Measurements from ENCODE around the gene EXOC3.
A peak's percentile ranks its signal among the peaks of the same experiment; 100 is the strongest.
"Not testable (repeated sequence)": the region's sequence is repeated elsewhere in the genome, so short reads cannot be mapped to it uniquely, and the experiment has no call there.

Gene EXOC3

GRCh38 chr5:442335-443238, at the start of gene EXOC3:
Gene EXOC3, plus strand, starts transcription at chr5:443176. Its CDS starts 3,030 bp downstream, at chr5:446206.
- peak; percentile 71 for DNase-seq (ENCODE audit: low spot score)

DNA sequence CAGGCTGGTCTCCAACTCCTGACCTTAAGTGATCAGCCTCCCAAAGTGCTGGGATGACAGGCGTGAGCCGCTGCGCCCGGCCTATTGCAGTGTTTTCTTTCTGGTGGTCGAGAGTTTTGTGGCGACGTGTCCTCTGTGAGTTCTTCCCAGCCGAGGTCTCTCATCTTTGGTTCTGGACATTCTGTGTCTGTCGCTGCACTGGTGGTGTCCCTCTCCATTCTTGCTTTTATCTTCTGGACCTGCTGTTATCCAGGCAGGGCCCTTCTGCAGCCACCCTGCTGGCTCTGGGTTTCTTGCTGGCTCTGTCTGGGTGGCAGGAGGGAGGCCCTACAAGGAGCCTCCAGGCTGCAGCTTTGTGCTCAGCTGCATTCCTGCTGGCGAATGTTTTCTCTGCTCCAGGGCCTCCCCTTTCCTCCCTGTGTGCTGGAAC, 49.1 kb upstream of the EXOC3 start:
- DNase-seq (ENCODE audit: low spot score): no peak

DNA sequence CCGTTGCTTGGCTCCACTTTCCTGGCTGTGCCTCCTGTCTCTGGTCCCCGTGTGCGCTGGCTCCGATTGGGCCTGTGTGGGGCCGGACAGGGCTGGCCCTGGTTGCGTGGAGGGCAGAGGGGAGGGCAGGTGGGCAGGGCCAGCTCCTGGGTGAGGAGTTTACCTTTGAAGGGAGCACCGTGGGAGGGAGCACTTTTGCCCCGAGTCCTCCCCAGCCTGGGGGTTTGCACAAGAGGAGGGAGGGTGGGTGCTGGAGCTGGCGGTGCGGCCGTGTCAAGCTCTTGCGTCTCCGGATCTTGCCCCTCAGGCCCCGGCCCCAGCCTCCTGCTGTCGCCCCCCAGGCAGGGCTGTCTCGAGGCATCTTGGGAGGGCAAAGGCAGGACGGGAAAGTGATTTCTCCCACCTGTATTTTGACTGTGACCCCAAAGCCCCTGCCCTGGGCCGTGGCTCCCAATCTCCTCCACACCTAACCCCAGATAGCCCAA, 48.3 kb upstream of the EXOC3 start:
- no peak for DNase-seq (ENCODE audit: low spot score)

- DNase-seq (ENCODE audit: low spot score): no peak
Observed at GRCh38 chr5:395156-395920, 47.6 kb upstream of the EXOC3 start.

DNA sequence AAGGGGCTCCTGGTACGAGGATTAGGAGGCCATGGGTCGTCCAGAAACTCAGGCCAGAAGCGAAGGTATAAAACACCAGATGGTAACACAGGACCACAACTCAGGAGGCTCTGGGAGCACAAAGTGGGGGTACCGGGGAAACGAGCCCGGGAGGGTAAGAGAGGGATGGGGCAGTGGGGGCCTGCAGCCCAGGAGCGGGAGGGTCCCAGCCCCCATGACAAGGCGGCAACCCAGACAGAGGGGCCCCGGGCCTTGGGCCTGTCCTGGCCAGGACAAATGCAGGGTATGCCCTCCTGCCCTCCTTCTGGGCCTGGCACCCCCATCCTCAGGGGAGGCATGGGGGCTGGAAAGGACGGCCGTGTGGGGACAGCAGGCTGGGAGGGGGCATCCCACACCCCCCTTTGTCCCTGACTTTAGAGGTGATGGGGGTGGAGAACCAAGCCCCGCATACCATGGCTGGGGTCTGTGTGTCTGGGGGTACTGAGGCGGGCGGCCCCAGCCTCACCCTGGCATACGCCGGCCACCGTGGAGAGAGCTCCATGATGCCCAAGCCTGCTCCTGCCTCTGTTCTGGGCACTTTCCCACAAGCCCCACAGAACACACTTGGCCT, 47.0 kb upstream of the EXOC3 start:
- no peak for DNase-seq (ENCODE audit: low spot score)

GRCh38 chr5:396531-396961, 46.4 kb upstream of the EXOC3 start:
- DNase-seq (ENCODE audit: low spot score): no peak

- DNase-seq (ENCODE audit: low spot score): not testable (repeated sequence)
Observed at GRCh38 chr5:398141-398474, 44.9 kb upstream of the EXOC3 start.

GRCh38 chr5:398475-399295, 44.3 kb upstream of the EXOC3 start:
- no peak for DNase-seq (ENCODE audit: low spot score)

DNA sequence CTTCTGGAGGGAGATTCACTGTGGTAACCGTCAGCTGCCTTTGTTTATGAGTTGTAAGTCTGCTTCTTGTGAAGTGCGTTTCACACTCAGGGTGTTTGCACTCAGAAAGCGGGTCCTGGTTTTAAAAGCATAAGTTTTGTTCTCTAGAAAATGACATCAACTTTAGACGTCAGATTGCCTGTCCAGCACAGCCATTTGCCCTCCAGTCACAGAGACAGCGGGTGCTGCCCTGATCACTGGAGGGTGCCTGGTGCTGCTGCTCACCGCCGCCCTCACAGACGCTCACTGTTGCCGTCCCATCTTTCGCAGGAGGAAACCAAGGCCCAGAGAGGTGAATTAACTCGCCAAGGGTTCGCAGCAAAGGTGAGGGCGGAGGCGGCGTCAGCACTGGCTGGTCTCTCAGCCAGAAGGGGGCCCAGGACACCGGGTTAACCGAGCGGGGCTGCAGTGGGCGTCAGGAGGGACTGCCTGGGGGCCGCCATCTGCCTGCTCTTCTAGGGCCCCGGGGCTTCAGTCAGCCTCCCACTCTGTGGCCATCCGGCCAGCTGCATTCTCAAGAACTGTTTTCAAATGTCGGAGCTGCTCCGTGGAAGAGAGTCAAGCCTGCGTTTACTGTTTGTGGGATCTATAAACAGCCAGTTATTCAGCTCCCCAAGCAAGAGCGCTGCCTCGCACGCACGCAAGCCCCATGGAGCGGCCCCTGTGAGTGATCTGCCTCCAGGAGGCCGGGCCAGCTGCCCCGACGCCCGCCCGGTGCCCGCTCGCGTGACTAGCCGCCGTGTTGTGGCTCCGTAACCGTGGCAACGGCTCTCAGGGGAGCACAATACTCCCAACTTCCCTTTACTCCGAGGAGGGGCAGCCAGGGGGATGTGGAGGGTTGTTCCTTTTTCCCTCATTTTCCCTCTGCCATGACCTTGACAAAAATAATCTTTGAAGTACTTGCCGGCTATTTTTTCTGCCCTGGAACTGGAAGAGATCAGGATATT, 43.4 kb upstream of the EXOC3 start:
- DNase-seq (ENCODE audit: low spot score): peak; percentile 26

DNA sequence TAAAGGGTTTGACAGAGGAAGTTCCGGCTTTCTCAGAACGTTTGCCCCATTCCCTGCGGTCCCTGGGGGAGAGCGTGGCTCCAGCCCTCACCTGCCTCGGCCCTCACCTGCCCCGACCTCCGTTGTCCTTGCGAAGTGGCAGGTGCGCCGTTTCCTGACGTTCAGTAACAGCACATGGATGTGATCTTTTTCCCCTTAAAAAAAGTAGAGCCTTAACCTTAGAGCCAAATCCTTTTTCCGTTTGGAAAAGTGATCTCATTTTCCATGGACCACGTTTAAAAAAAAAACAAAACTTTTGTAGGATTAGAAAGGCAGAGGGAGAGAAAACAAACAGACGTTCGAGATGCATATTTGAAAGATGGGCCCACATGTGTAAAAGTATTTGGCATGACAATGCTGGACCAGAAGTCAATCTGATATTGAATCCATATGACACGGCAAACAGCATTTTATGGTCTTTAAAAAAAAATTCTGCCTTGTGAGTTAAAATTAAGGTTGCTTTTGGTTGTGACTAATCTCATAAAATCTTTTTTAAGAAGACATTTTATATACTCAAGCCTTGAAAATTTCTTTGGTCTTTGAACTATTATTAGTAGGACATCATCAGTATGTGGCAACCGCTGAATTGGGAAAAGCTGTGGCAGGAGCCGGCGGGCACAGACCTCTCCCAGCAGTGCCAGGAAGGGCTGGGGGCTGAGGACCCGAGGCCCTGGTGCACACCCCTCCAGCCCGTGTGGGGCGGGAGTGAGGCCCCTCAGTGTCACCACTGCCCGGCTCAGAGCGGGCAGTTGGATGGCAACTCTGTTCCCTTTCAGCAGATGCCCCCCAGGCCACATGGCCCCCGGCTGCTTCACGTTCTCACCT, 42.5 kb upstream of the EXOC3 start:
- no peak for DNase-seq (ENCODE audit: low spot score)

GRCh38 chr5:401146-402034, 41.6 kb upstream of the EXOC3 start:
- no peak for DNase-seq (ENCODE audit: low spot score)

DNA sequence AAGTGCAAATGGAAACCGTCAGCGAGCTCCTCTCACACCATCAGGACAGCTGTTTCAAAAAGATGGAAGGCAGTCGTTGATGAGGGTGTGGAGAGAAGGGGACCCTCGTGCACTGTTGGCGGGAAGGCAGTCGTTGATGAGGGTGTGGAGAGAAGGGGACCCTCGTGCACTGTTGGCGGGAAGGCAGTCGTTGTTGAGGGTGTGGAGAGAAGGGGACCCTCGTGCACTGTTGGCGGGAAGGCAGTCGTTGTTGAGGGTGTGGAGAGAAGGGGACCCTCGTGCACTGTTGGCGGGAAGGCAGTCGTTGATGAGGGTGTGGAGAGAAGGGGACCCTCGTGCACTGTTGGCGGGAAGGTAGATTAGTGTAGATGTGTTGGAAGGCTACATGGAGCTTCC, 40.8 kb upstream of the EXOC3 start:
- not testable (repeated sequence) for DNase-seq (ENCODE audit: low spot score)

GRCh38 chr5:402615-403359, 40.2 kb upstream of the EXOC3 start:
- DNase-seq (ENCODE audit: low spot score): no peak

GRCh38 chr5:403995-404394, 39.0 kb upstream of the EXOC3 start:
- no peak for DNase-seq (ENCODE audit: low spot score)

- DNase-seq (ENCODE audit: low spot score): no peak
Observed at GRCh38 chr5:404666-405241, 38.2 kb upstream of the EXOC3 start.

- no peak for DNase-seq (ENCODE audit: low spot score)
Observed at GRCh38 chr5:405421-405820, 37.6 kb upstream of the EXOC3 start.

DNA sequence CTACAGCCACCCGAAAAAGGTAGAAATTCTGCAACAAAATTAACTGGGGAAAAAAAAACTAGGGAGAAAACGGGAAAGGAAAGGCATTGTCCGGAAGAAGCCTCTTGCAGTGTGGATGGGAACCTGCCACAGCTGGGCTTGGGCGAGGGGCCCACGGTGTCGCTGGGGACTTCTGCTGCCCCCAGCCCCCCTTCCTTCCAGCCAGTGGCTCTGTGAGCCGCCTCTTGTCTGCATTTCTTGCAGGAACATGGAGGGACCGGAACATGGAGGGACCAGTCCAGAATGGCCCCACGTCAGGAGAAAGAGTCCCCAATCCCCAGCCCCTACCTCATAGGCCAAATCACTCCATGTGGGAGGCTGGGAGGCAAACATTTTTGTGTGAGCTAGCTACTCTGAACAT, 36.9 kb upstream of the EXOC3 start:
- no peak for DNase-seq (ENCODE audit: low spot score)

All from putamen (tissue), 1 donor.